HG02763 (cell line): ENCODE results near the gene HUS1B.
"Not testable (repeated sequence)": the region's sequence is repeated elsewhere in the genome, so short reads cannot be mapped to it uniquely, and the experiment has no call there.

Experiments
- ATAC-seq: cut with Tn5 transposase; IDR thresholded peaks from one replicate; pipeline ENCODE4 v1.9.1; 2021; ENCODE audit warnings: mild to moderate bottlenecking, moderate library complexity; ENCODE audit not compliant: unreplicated experiment

The HUS1B gene

GRCh38 chr6:679282-679681 lies 22.4 kb upstream of the HUS1B start:
- ATAC-seq: no peak

DNA sequence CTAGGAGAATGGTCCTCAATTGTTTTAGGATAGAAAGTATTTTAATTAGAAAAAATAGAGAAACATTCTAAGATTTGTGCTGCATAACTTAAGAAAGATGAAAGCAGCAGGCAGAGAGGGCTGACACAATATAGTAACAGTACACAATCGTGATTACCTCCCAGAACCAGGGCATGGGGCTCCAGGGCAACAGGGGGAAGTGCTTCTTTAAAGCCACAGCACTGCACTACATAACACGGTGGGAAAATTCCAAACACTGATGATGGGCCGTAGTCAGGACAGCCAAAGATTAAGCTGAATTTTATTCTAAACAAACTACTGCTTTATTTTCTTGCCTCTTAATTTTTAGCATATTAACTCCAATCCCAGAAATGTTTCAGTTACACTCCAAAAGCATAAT lies 21.6 kb upstream of the HUS1B start:
- no peak for ATAC-seq

DNA sequence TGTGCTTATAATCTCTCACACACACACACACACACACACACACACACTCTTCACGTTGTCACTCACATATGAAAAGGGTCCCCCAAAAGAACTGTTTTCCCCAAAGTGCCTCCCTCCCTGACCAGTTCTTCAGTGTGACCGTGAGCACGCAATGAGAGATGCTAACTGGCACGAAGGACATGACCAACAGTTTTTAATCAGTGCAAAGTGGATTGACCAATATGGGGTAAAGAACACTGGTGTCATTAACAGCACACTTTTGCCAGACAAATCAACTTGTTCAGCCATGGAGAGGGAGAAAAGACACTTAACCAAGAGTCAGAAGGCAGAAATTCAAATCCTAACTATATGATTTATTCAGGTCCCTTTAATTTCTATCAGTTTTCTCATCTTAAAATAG lies 21.0 kb upstream of the HUS1B start:
- no peak for ATAC-seq

- no peak for ATAC-seq
These were observed 18.1 kb upstream of the HUS1B start for GRCh38 chr6:674956-675355.

- ATAC-seq: no peak
These were observed 17.5 kb upstream of the HUS1B start for GRCh38 chr6:674406-674805.

DNA sequence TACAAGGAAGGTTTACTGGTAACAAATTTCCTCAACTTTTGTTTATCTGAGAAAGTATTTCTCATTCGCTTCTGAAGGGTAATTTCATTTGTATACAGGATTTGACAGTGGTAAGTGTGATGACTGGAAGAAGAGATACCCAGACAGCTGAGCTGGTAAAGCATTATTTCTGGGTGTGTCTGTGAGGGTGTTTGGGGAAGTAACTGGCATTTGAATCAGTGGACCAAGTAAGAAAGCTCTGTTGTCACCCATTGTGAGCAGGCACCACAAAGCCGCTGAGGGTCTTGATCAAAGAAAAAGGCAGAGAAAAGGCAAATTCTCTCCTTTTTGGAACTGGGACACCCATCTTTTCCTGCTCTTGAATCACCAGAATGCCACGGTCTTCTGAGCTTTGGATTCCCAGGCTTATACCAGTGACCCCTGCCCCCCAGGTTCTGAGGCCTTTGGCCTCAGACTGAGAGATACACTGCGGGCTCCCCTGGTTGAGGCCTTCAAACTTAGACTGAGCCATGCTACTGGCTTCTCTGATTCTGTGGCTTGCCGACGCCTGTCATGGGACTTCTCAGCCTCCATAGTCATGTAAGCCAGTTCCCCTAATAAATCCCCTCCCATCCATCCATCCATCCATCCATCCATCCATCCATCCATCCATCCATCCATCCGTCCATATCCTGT lies 10.5 kb upstream of the HUS1B start:
- no peak for ATAC-seq

- no peak for ATAC-seq
These were observed 8.7 kb upstream of the HUS1B start for GRCh38 chr6:665403-666267.

- not testable (repeated sequence) for ATAC-seq
These were observed 6.9 kb upstream of the HUS1B start for GRCh38 chr6:663788-664187.

GRCh38 chr6:659716-660581 lies 3.0 kb upstream of the HUS1B start:
- no peak for ATAC-seq

GRCh38 chr6:658244-658643 lies 1.3 kb upstream of the HUS1B start:
- ATAC-seq: no peak

GRCh38 chr6:657743-658142 lies 843 bp upstream of the HUS1B start:
- no peak for ATAC-seq

DNA sequence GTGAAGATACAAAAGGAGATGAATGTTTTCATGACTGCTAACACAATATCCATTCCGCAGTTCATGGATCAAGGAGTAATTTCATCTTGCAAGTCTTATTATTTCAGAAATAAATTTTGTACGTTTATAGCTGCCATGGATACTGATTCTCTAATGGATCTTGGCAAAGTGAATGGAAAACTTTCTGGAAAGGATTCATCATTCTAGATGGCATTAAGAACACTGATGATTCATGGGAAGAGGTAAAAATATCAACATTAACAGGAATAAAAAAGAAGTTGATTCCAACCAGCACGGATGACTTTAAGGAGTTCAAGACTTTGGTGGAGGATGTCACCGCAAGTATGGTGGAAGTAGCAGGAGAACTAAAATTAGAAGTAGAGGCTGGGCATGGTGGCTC lies 2.8 kb downstream of the HUS1B start:
- no peak for ATAC-seq

GRCh38 chr6:652865-653264 lies 4.0 kb downstream of the HUS1B start:
- ATAC-seq: no peak

GRCh38 chr6:650098-650497 lies 6.8 kb downstream of the HUS1B start:
- ATAC-seq: no peak

DNA sequence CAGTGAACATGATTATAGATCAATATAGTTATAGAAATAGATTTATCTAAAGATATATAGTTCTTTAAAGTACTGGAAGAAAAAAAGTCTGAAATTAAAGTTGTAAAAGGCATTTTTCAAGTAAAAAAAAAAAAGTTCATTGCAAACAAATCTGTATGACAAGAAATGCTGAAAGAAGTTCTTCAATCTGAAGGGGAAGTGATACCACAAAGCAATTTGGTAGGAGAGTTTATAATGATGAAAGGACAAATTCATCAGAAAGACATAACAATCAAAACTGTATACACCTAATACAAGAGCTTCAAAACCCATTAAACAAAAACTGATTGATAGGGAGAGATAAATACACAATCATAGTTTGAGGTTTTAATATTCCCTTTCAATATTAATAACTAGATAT lies 14.1 kb downstream of the HUS1B start:
- no peak for ATAC-seq

DNA sequence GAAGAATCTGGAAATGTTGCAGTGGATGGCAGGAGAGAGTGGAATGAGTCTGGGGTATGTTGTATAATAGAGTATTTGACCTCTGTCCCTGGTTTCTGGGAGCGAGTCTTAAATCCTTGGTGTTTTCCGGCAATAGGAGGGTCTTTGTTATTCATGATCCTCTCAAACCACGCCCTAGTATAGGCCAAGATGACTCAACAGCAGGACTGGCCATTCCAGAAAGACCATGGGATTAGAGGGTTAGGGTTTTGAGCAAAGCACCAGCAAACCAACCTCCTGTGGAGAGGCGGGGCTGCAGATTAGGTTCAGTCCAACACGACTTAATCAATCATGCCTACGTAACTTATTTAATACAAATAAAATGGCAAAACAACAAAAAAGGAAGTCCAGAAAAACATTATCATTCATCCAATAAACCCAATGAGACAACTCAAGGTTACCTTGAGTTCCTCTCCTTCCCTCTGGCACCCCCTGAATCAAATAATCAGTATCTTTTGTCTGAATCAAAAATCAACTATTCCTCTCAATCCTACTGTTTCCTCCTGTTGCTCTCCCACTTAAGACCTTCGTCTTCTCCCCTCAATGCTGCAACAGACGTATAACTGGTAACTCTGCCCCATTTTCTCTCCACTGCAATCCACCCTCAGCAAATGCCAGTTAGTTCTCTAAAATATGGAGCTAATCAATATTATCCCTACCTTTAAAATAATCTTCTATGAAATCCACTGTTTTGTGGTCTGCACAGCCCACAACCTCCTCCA lies 15.5 kb downstream of the HUS1B start:
- no peak for ATAC-seq

DNA sequence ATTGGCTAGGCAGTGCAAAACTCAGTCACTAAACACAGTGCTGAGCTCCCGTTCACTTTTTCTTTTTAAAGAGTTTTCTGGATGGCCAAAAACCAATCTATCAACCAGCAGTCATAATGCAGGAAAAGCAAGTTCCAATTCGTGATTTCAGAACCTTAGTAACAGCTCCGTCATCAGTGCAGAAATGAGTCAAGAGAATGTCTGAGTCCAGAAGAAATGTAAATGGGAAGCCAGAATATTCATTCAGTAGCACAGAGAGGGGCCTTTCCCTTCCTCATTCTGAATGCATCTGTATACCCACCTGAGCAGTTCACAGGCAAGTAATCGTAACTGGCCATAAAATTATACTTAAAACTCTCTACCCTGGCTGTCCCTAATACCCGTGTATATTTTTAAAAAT lies 20.4 kb downstream of the HUS1B start:
- ATAC-seq: no peak

DNA sequence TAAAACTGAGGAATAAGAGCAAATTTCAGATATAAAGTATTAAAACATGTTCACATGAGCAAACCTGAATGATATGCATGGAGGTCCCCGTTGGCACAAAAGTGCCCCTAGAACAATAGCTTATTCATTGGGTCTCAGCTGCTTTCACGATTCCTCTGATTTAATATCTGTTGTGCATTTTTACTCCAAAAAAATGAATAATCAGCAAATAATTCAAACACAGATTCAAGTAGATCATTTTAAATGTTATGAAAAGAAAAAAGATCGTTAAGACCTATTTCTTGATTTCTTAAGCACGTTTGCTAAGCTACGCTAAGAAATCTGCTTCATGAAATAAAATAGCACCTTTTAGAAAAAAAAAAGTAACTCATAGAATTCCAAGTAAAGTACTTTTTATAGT lies 21.7 kb downstream of the HUS1B start:
- no peak for ATAC-seq

DNA sequence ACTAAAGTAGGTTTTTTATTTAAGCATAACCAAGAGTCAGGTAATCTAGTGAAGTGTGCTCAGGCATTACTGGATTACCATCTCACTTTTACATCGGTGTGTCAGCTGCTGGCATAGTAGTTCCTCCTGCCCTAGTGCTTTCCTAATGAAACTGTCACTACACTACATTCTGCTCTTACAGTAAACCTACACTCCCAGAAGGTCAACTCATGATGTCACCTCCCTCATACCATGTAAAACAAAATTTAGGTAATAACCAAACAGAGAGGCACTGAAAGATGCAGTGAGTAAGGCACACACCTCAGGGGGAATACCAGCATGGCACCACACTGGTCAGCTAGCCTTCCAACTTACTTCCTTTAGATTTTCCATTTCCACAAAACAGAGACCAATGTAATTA lies 23.3 kb downstream of the HUS1B start:
- no peak for ATAC-seq

GRCh38 chr6:628766-629165 lies 28.1 kb downstream of the HUS1B start:
- ATAC-seq: no peak

DNA sequence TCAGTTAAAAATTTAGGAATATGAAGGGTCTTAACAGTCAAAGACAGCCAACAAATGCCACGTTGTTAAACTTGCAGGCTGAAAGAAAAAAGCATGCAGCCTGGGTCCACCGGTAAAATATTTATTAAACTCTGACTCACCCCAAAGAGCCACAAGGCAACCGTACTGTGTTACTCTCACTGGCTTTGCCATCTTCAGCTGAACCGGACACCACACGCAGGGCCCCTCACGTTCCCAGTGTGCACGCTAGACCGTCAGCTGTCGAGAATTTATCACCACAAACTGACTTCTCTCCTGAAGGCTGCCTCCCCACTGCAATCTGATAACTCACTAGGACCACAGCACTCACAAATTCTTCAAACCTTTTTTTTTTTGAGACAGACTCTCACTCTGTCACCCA lies 30.7 kb downstream of the HUS1B start:
- ATAC-seq: no peak
